Measurements from ENCODE around the gene NXPH4.

DNA sequence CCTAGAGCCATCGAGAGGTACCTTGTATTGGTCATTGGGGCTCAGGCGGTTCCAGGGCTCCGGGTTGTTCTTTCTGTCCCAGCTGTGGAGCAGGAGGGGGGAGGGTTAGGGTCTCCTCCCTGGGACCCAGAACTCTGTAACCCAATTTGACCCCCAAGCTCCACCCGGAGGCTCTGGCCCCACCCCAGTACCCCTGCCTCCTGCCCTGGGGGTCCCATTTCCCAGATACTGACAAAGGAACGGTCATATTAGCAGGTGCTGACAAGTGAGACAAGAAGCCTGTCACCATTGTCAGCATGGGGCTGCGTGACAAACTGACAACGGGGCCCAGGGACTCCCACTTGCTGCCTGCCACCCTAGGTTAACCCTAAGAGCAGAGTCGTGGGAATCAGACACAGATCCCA lies 19.1 kb downstream of the NXPH4 start:
- TF ChIP-seq CTCF (IDR thresholded peaks at IDR 0.05) (no peak), POLR2A (IDR thresholded peaks at IDR 0.05) (no peak)
